HUES6 (cell line): ENCODE measurements around the gene ITPK1.

Experiments used
- H3K27ac ChIP-seq: 2 replicates; pipeline ENCODE4 v1.7.0; 2013; ENCODE audit warnings: low read depth, mild to moderate bottlenecking, low read length, inconsistent platforms
- H3K27me3 ChIP-seq: 2 replicates; pipeline ENCODE4 v1.6.1; 2013; ENCODE audit warnings: low read length; ENCODE audit not compliant: control insufficient read depth, insufficient read depth
- H3K36me3 ChIP-seq: 2 replicates; pipeline ENCODE4 v1.6.1; 2013; ENCODE audit warnings: low read length; ENCODE audit not compliant: control insufficient read depth, insufficient read depth
- H3K4me1 ChIP-seq: 2 replicates; pipeline ENCODE4 v1.6.1; 2013; ENCODE audit warnings: low read length; ENCODE audit not compliant: control insufficient read depth, insufficient read depth
- H3K4me3 ChIP-seq: 2 replicates; pipeline ENCODE4 v1.5.1; 2013; ENCODE audit warnings: low read depth, low read length
- H3K9ac ChIP-seq: one replicate; pipeline ENCODE4 v1.6.1; 2013; ENCODE audit warnings: mild to moderate bottlenecking, low read length
- H3K9me3 ChIP-seq: 2 replicates; pipeline ENCODE4 v1.6.1; 2013; ENCODE audit warnings: low read depth, low read length; ENCODE audit not compliant: control insufficient read depth, insufficient read depth

Gene ITPK1

GRCh38 chr14:93018366-93018765 is 97.4 kb downstream of the ITPK1 start:
- peaks cover 15% of the 10 kb centered on the region for H3K4me1 ChIP-seq

GRCh38 chr14:93017898-93018297 is 97.8 kb downstream of the ITPK1 start:
- Histone ChIP-seq H3K4me3 (no peak overlapping the region), H3K9me3 (no peaks in the 10 kb centered on the region), H3K4me1 (peaks cover 15% of the 10 kb centered on the region), H3K27me3 (no peaks in the 10 kb centered on the region), H3K27ac (no peak overlapping the region), H3K9ac (no peak overlapping the region), H3K36me3 (no peaks in the 10 kb centered on the region)

More at GRCh38 chr14:93018366-93018765, 97.4 kb downstream of the ITPK1 start:
- no peak overlapping the region for H3K4me3 ChIP-seq
- H3K27ac ChIP-seq: no peak overlapping the region
- no peaks in the 10 kb centered on the region for H3K9me3 ChIP-seq
- H3K9ac ChIP-seq: no peak overlapping the region
- no peaks in the 10 kb centered on the region for H3K27me3 ChIP-seq
- H3K36me3 ChIP-seq: no peaks in the 10 kb centered on the region

DNA sequence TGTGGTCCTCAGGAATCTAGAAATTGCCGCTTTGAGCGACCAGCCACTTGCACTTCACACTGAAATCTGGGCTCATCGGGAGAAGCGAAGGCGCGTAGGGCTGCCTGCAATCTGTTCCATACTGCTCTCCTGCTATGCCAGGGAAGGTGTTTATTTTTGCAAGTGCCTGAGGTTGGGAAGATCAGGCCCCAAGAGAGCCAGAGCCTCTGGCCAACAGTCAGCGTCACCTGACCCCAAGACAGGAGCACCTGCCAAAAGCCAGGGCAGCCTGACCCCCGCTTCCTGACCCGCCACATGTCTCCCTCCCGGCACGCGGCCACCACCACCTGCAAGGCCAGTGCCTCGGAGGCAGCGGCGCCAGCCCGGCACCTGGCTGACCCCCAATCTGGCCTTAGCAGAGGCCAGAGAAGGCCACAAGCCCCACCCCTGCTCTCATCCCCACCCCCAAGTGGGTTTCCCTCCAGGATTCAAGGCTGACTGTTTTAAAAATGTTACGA is 98.4 kb downstream of the ITPK1 start:
- H3K4me1 ChIP-seq: peaks cover 15% of the 10 kb centered on the region
- H3K36me3 ChIP-seq: no peaks in the 10 kb centered on the region
- no peak overlapping the region for H3K27ac ChIP-seq
- no peaks in the 10 kb centered on the region for H3K9me3 ChIP-seq
- H3K27me3 ChIP-seq: no peaks in the 10 kb centered on the region
- no peak overlapping the region for H3K4me3 ChIP-seq
- no peak overlapping the region for H3K9ac ChIP-seq

- Histone ChIP-seq H3K27ac (no peak overlapping the region), H3K4me3 (no peak overlapping the region), H3K36me3 (no peaks in the 10 kb centered on the region), H3K4me1 (peaks cover 15% of the 10 kb centered on the region), H3K27me3 (no peaks in the 10 kb centered on the region), H3K9me3 (no peaks in the 10 kb centered on the region), H3K9ac (no peak overlapping the region)
Observed at GRCh38 chr14:93016275-93016845, 99.4 kb downstream of the ITPK1 start.

DNA sequence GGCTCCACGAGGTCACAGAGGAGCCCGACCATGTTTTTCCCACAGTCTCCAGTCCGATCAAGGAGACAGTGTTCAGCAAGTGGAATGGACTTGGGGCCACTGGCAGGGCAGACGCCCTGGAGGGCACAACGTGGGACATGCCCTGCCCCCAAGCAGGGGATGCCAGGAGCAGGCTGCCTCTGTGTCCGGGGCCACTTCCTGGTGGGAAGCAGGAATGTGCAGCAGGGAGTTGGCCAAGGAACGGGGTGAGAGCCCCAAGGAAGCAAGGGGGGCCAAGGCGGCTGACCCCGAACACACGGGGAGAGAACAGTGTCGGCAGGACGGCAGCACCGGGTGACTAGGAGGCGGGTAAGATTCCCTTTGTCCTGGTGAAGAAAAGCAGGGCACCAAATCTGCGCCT is 100.2 kb downstream of the ITPK1 start:
- no peak overlapping the region for H3K27ac ChIP-seq
- no peak overlapping the region for H3K9ac ChIP-seq
- H3K4me3 ChIP-seq: no peak overlapping the region
- peaks cover 15% of the 10 kb centered on the region for H3K4me1 ChIP-seq
- H3K36me3 ChIP-seq: no peaks in the 10 kb centered on the region
- H3K27me3 ChIP-seq: no peaks in the 10 kb centered on the region
- no peaks in the 10 kb centered on the region for H3K9me3 ChIP-seq

DNA sequence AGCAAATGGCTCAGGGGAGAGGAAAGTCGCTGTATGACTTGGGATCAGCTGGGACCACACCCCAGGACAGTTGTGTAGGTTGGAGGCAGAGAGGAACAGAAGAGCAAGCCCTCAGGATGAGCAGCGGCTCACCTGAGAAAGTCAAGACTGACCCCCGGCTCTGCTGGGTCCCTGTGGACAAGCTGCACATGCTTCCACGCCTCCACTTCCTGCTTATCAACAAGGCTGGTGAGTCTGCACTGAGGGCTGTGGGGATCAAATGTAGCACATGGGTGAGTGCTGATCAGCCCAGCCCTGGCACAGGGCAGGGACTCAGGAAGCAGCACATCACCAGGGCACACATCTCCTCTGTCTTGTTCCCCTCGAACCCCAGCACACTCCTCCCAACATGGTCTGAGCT is 100.7 kb downstream of the ITPK1 start:
- Histone ChIP-seq H3K4me1 (peaks cover 13% of the 10 kb centered on the region), H3K27me3 (no peaks in the 10 kb centered on the region), H3K36me3 (no peaks in the 10 kb centered on the region), H3K9ac (no peak overlapping the region), H3K4me3 (no peak overlapping the region), H3K9me3 (no peaks in the 10 kb centered on the region), H3K27ac (no peak overlapping the region)

GRCh38 chr14:93014058-93015023 is 101.4 kb downstream of the ITPK1 start:
- H3K9ac ChIP-seq: no peak overlapping the region
- no peaks in the 10 kb centered on the region for H3K36me3 ChIP-seq
- no peak overlapping the region for H3K4me3 ChIP-seq
- no peak overlapping the region for H3K27ac ChIP-seq
- no peaks in the 10 kb centered on the region for H3K27me3 ChIP-seq
- no peaks in the 10 kb centered on the region for H3K9me3 ChIP-seq
- peaks cover 11% of the 10 kb centered on the region for H3K4me1 ChIP-seq

DNA sequence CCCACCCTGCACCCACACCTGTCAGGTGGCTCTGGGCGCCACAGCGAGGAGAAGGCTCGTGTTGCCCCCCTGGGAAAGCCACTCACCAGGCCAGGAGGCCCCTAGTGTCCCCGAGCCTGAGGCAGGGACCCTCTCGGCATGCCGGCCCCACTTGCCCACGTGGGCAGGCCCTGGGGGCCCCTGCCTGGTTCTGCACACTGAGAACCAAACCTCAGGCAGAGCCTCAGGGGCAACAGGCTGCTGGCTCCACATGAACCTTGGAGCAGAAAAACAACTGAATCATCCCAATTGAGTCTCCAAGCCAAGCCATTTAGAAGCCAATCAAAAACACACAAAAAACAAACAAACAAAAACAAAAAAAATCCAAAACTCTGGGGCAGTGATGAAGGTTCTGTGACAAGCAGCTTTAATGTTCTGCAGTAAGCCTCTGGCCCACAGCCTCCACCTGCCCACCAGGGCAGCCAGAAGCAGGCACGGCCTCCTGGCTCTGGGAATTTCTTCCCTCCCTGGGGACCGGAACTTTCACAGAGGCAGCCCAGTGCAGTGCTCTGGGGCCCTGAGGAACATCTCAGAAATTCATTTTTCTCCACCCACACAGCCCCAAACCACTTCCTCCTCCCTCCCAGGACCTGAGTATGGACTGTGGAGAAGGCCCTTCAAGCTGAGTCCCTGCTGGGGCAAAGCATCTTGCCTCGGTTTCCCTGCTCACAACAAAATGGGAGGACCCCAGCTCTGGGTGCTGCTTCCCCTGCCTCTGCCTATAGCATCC is 102.6 kb downstream of the ITPK1 start:
- H3K4me3 ChIP-seq: no peak overlapping the region
- no peaks in the 10 kb centered on the region for H3K36me3 ChIP-seq
- no peak overlapping the region for H3K9ac ChIP-seq
- no peaks in the 10 kb centered on the region for H3K27me3 ChIP-seq
- no peaks in the 10 kb centered on the region for H3K9me3 ChIP-seq
- peaks cover 5% of the 10 kb centered on the region for H3K4me1 ChIP-seq
- no peak overlapping the region for H3K27ac ChIP-seq

DNA sequence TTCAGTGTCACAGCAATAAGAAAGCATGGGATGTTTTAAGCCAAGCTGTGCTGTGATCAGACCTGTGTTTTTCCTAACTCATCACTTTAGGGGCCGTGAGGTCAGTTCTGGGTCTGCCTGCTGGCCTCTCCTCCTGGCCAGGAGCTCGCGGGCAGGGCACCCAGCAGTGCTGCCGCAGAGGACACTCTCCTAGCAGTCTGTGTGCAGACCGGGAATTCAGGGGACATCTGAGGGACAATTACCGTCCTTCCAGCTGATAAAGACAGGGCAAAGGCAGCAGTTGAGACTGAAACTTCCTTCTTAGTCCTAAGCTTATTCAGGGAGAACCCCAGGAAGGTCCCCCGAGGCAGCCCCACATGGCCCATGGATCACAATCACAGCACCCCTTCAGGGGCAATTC is 103.2 kb downstream of the ITPK1 start:
- Histone ChIP-seq H3K27ac (no peak overlapping the region), H3K36me3 (no peaks in the 10 kb centered on the region), H3K4me3 (no peak overlapping the region), H3K9ac (no peak overlapping the region), H3K9me3 (no peaks in the 10 kb centered on the region), H3K27me3 (no peaks in the 10 kb centered on the region), H3K4me1 (0 out of 2 replicates have a peak, but pooled peaks cover 2% of the 10 kb centered on the region)

- no peaks in the 10 kb centered on the region for H3K27me3 ChIP-seq
- peaks cover 5% of the 10 kb centered on the region; the same call in 1 of the 2 replicates for H3K4me1 ChIP-seq
- no peak overlapping the region for H3K4me3 ChIP-seq
- no peaks in the 10 kb centered on the region for H3K9me3 ChIP-seq
- no peaks in the 10 kb centered on the region for H3K36me3 ChIP-seq
- no peak overlapping the region for H3K27ac ChIP-seq
- H3K9ac ChIP-seq: no peak overlapping the region
Observed at GRCh38 chr14:93011650-93012325, 103.9 kb downstream of the ITPK1 start.
